Spleen (tissue), 11 donors: ENCODE data around the gene THSD4. TPM values are rescaled to one million over a fixed set of nuclear protein-coding genes. Genes with fewer than 3 reads are reported as not detected.

Source experiments
- DNase-seq: peaks from one replicate; pipeline ENCODE4 v3.0.0-alpha.2; 2020
- H3K27ac ChIP-seq, 8 donors: fragments of 200-600 bp; sonication (generic) in 7 of 8; 1 replicate in 4 of 8; 2 replicates in 4 of 8; pipeline versions ENCODE4 v1.5.0 to v1.8.0; 2016 to 2021; ENCODE audit warnings: inconsistent platforms in 4 of 8, mild to moderate bottlenecking in 4 of 8, moderate library complexity in 1 of 8
- H3K27me3 ChIP-seq, 7 donors: fragments of 200-600 bp; sonication (generic) in 6 of 7; replicated peaks in 1 of 7; 1 replicate in 4 of 7; 2 replicates in 3 of 7; pipeline versions ENCODE4 v1.5.0 to v1.8.0; 2016 to 2021; ENCODE audit warnings: inconsistent platforms in 3 of 7, mild to moderate bottlenecking in 1 of 7
- H3K36me3 ChIP-seq, 6 donors: fragments of 200-600 bp; sonication (generic) in 5 of 6; 1 replicate in 4 of 6; 2 replicates in 2 of 6; pipeline versions ENCODE4 v1.5.0 to v1.8.0; 2016 to 2021; ENCODE audit warnings: inconsistent platforms in 2 of 6
- H3K4me1 ChIP-seq, 6 donors: fragments of 200-600 bp; sonication (generic) in 5 of 6; 1 replicate in 3 of 6; 2 replicates in 3 of 6; pipeline versions ENCODE4 v1.5.0 to v1.8.0; 2016 to 2021; ENCODE audit warnings: inconsistent platforms in 3 of 6
- H3K4me3 ChIP-seq, 8 donors: fragments of 200-600 bp; sonication (generic) in 7 of 8; 1 replicate in 4 of 8; 2 replicates in 4 of 8; pipeline versions ENCODE4 v1.5.0 to v1.8.0; 2016 to 2021; ENCODE audit warnings: inconsistent platforms in 4 of 8, mild to moderate bottlenecking in 4 of 8, moderate library complexity in 2 of 8
- H3K9me3 ChIP-seq, 8 donors: fragments of 200-600 bp; sonication (generic) in 7 of 8; 1 replicate in 4 of 8; 2 replicates in 4 of 8; pipeline versions ENCODE4 v1.5.0 to v1.8.0; 2016 to 2021; ENCODE audit warnings: inconsistent platforms in 4 of 8
- CTCF ChIP-seq, 11 experiments: fragments of 200-600 bp in 7 of 11; fragments of 450-650 bp in 4 of 11; sonication (generic) in 4 of 11; IDR thresholded peaks in 8 of 11; conservative IDR thresholded peaks in 3 of 11; 1 replicate in 7 of 11; 2 replicates in 4 of 11; pipeline versions ENCODE4 v1.4.0 to v1.8.0; 2016 to 2021; ENCODE audit warnings: antibody characterized with exemption in 11 of 11, inconsistent platforms in 4 of 11, mild to moderate bottlenecking in 1 of 11
- POLR2A ChIP-seq, 3 donors: fragments of 450-650 bp; IDR thresholded peaks; one replicate each; pipeline ENCODE4 v1.5.1; 2017; ENCODE audit warnings: antibody characterized with exemption in 3 of 3, mild to moderate bottlenecking in 1 of 3
- POLR2AphosphoS5 ChIP-seq, 3 donors: sonication (generic); formaldehyde crosslinking; IDR thresholded peaks; one replicate each; pipeline ENCODE4 v1.5.1; 2017; ENCODE audit warnings: antibody characterized with exemption in 3 of 3
- WGBS, 5 donors: extraction: QIAGEN DNeasy Blood & Tissue Kit in 3 of 5; methylation state at CpG; one replicate each; pipeline versions ENCODE4 v1.1.5 to v1.1.7; 2013 to 2018; 5-methylcytosine and 5-hydroxymethylcytosine counted together
- intact Hi-C: fragments of 100-400 bp; cut with DNase I; formaldehyde crosslinking; loops from one replicate; pipeline ENCODE4 v1.15.0; 2023; ENCODE audit warnings: low total_unique reads
- polyA plus RNA-seq, 3 donors: library from polyadenylated mRNA; stranded (reverse); fragments of 200-250 nt; gene quantifications; one replicate each; pipeline ENCODE4 v1.2.1, GENCODE V29; 2013
- total RNA-seq, 7 donors: library from RNA; depleted of rRNA in 3 of 7; stranded (reverse); fragments of >200 nt in 3 of 7; fragmentation: NEBNext Ultra II Directional in 4 of 7; extraction: Animal tissue kit (Norgen Biotek cat#: 25700) in 4 of 7; gene quantifications; one replicate each; pipeline versions ENCODE4 v1.1.0 to v1.2.1, GENCODE V29; 2016 to 2021
- donor health status: healthy with polysubstance abuse.
- donor health status: DM: no; HTN: no; CAD: no; lungs with moderate emphysema.
- donor health status: DM: no; HTN: no; CAD: no.
- donor health status: Bipolar disorder and iron deficiency.
- donor health status: healthy.
- donor health status: DM: no; HTN: no; CAD: no.
- donor health status: DM: yes; HTN: yes; CAD: no.

THSD4 gene
- total and polyA plus RNA-seq, 10 donors: 0.29 to 11.3 (median 3.4) TPM

- peaks cover 0 to 17% (median 3%) of the 10 kb centered on the region in 8 donors for H3K9me3 ChIP-seq
- TF ChIP-seq POLR2AphosphoS5 (IDR thresholded peaks at IDR 0.05) (no peak), POLR2A (IDR thresholded peaks at IDR 0.05) (no peak), CTCF (IDR thresholded peaks at IDR 0.05 in 8 of 11, conservative IDR thresholded peaks at IDR 0.05 in 3 of 11) (no peak)
- no peak overlapping the region for H3K27ac ChIP-seq
- no peak overlapping the region for H3K4me3 ChIP-seq
- 65 to 93% (median 76%) methylated on average over 1 of the region's 1 CpG for WGBS, 5 donors
- H3K36me3 ChIP-seq: no peaks in the 10 kb centered on the region
- H3K4me1 ChIP-seq: no peaks in the 10 kb centered on the region
- intact Hi-C loops: no loop called here
- H3K27me3 ChIP-seq: peaks cover 0 to 22% (median 0%) of the 10 kb centered on the region in 7 donors
- no peak for DNase-seq
Observed at GRCh38 chr15:71091601-71092000, 23.7 kb upstream of the THSD4 start.

GRCh38 chr15:71092056-71092600, 23.1 kb upstream of the THSD4 start:
- Histone ChIP-seq H3K9me3 (peaks cover 0 to 17% (median 3%) of the 10 kb centered on the region in 8 donors), H3K36me3 (no peaks in the 10 kb centered on the region), H3K4me1 (no peaks in the 10 kb centered on the region), H3K27me3 (peaks cover 0 to 22% (median 0%) of the 10 kb centered on the region in 7 donors), H3K27ac (no peak overlapping the region), H3K4me3 (no peak overlapping the region)
- intact Hi-C loops: no loop called here
- DNase-seq: no peak
- whole genome bisulfite sequencing, 5 donors: 87 to 93% (median 87%) methylated on average over 7 of the region's 7 CpGs
- TF ChIP-seq CTCF (IDR thresholded peaks at IDR 0.05 in 8 of 11, conservative IDR thresholded peaks at IDR 0.05 in 3 of 11): no peak
- TF ChIP-seq POLR2AphosphoS5 (IDR thresholded peaks at IDR 0.05): no peak
- no peak for TF ChIP-seq POLR2A (IDR thresholded peaks at IDR 0.05)

GRCh38 chr15:71093054-71094024, 21.9 kb upstream of the THSD4 start:
- no peak overlapping the region for H3K4me3 ChIP-seq
- 76 to 89% (median 81%) methylated on average over 11 of the region's 11 CpGs for WGBS, 5 donors
- TF ChIP-seq CTCF (IDR thresholded peaks at IDR 0.05 in 8 of 11, conservative IDR thresholded peaks at IDR 0.05 in 3 of 11) (no peak), POLR2A (IDR thresholded peaks at IDR 0.05) (no peak), POLR2AphosphoS5 (IDR thresholded peaks at IDR 0.05) (no peak)
- DNase-seq: no peak
- H3K27ac ChIP-seq: no peak overlapping the region
- H3K4me1 ChIP-seq: no peaks in the 10 kb centered on the region
- H3K9me3 ChIP-seq: peaks cover 0 to 10% (median 3%) of the 10 kb centered on the region in 8 donors
- intact Hi-C loops: no loop called here
- H3K27me3 ChIP-seq: peaks cover 0 to 22% (median 0%) of the 10 kb centered on the region in 7 donors
- H3K36me3 ChIP-seq: no peaks in the 10 kb centered on the region

GRCh38 chr15:71094137-71094536, 21.1 kb upstream of the THSD4 start:
- WGBS, 5 donors: 77 to 97% (median 90%) methylated on average over 2 of the region's 2 CpGs
- Histone ChIP-seq H3K4me3 (no peak overlapping the region), H3K36me3 (no peaks in the 10 kb centered on the region), H3K9me3 (peaks cover 0 to 2% (median 0%) of the 10 kb centered on the region in 8 donors), H3K4me1 (no peaks in the 10 kb centered on the region), H3K27ac (no peak overlapping the region), H3K27me3 (peaks cover 0 to 15% (median 0%) of the 10 kb centered on the region in 7 donors)
- TF ChIP-seq POLR2AphosphoS5 (IDR thresholded peaks at IDR 0.05) (no peak), POLR2A (IDR thresholded peaks at IDR 0.05) (no peak), CTCF (IDR thresholded peaks at IDR 0.05 in 8 of 11, conservative IDR thresholded peaks at IDR 0.05 in 3 of 11) (no peak)
- no peak for DNase-seq
- intact Hi-C loops: no loop called here
